Stimulated activated CD8-positive, alpha-beta memory T cell treated with anti-CD3 and anti-CD28 coated beads, Interleukin-15, amount 100 ng/mL, for 48 hours (primary cell): ENCODE measurements around the gene TINCR.

ENCODE experiments used
- DNase-seq, 2 donors: peaks; one replicate each; pipeline ENCODE4 v3.0.0-alpha.2; 2020; ENCODE audit warnings: low read depth in 2 of 2

The TINCR gene

DNA sequence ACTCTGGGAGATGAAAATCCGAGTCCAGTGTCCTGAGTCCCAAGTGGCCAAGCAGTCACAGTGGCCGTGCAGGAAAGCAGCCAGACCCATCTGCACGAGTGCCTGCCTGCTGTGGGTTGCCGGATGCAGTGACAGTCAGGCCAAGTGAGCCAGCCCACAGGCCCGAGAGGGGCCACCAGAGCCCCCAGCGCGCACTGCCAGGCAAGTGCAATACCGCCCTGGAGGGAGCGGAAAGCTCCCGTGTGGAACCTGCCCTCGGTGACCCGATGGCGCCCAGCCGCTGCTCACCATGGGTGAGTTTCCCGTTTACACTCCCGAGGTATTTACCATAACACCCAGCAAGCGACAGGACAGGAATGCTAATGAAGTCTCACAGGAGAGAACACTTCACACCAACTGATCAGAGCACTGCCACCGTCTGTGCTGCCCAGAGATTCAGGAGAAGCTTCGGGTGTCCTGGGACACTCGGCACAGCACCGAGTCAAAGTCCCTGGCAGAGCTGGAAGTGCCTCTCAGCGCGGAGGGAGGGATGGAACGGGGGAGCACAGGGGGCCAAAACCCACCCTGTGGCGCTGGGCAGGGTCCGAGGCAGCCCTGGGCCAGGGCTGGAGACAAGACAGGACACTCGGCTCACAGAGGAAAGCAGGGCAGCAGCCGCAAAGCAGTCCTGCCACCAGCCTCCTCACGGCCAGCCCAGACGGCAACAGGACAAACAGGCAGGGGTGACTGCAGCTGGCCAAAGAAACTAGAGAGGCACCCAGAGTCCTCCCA, 21.3 kb upstream of the TINCR start:
- DNase-seq = no peak

DNA sequence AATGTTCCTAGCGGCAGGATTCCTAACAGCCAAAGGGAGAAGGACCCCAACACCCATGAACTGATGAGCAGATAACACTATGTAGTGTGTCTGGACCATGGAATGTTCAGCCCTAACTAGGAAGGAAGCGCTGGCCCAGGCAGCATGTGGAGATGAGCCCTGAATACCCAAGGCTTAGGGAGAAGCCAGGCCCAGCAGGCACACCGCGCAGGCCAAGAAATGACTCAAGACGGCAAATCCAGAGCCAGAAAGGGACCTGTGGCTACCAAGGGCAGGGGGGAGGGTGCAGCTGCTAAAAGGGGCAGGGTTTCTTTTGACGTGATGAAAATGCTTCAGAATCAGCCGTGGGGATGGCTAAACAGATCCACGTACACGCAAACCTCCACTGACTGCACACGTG, 20.7 kb upstream of the TINCR start:
- no peak for DNase-seq

DNA sequence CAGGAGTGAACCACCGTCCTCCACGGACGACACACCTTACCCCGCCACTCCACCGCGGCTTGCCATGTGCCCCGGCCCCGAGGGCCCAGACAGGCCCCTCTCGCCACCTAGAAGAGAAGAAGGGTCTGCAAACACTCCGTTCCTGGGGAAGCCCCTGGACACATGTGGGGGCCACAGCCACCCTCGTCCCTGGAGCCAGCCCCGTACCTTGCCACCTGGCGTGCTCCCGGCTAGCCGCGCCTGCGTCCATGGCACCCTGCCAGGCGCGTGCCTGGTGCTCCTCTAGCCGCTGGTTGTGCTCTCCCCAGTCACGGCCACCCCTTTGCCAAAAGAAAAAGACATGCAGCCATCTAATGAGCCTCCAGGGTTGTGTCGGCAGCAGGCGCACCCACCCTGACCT, 19.9 kb upstream of the TINCR start:
- DNase-seq = no peak

- DNase-seq = no peak
Measured at GRCh38 chr19:5587071-5587455, 19.3 kb upstream of the TINCR start.

DNA sequence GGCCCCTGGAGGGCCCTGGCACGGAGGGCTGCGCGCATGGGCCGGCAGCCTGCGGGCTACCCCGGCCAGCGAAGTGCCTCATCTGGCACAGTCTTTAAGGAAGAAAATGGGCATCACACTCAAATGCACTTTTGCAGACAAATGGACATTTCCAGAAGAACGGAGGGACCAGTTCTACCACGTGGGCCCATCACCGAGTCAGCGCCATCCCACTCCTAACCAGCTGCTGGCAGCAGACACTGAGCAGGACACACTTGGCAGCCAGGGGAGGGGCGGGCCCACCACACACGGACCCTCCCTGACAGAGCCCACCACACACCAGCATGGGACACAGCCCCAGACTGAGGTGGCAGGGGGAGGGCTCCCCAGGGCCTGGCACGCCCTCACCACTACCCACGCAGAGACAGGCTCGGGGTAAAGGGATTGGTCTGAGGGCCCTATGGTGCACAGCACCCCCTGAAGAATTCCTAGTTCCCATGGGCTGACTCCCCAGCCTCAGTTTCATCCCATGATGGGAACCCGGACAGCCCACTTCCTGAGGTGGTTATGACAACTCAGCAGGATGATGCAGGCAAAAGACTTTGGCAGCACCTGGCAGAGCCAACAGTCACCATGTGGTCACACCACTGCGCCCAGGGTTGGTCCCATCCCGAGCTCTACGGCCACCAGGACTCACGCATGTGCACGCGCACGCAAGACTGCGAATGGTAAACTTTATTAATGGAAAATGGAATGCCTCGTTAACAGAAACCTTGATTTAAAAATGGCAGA, 18.7 kb upstream of the TINCR start:
- DNase-seq = no peak

- peak; percentile 8 to 40 for DNase-seq
Measured at GRCh38 chr19:5585461-5586299, 17.9 kb upstream of the TINCR start.

- no peak for DNase-seq
Measured at GRCh38 chr19:5580161-5580571, 12.4 kb upstream of the TINCR start.

DNA sequence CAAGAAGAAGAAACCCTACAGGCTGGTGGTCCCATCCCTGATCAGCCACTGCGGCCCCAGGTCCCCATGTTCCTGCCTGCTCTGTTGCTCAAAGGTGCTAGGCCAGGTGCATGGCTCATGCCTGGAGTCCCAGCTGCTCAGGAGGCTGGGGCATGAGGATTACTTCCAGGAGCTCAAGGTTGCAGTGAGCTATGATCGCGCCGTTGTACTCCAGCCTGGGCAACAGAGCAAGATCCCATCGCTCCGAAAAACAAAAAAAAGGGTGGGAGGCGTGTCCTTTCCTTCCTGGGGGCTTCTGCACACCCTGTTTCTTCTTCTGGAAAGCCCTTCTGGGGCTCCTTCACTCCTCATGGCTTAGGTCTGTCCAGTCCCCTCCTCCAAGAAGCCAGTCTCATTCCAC, 11.9 kb upstream of the TINCR start:
- DNase-seq = no peak

DNA sequence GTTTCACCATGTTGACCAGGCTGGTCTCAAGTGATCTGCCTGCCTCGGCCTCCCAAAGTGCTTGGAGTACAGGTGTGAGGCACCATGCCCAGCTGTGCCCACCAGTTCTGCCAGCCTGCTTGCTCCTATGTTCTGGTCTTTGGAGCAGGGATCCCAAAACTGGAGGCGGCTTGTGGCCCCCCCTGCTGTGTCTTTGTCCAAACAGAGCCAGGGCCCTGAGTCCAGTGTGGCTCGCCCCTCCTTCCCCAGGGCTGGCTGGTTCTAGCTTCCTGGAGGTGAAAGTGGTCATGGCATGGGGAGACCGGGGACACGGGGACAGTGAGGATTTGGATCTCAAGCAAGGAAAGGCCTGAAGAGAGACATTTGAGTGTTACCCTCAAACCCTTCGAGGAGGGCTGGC, 11.5 kb upstream of the TINCR start:
- DNase-seq = no peak

GRCh38 chr19:5578097-5578846, 10.5 kb upstream of the TINCR start:
- peak; percentile 41 to 44 for DNase-seq

GRCh38 chr19:5575590-5575989, 7.8 kb upstream of the TINCR start:
- DNase-seq = no peak

DNA sequence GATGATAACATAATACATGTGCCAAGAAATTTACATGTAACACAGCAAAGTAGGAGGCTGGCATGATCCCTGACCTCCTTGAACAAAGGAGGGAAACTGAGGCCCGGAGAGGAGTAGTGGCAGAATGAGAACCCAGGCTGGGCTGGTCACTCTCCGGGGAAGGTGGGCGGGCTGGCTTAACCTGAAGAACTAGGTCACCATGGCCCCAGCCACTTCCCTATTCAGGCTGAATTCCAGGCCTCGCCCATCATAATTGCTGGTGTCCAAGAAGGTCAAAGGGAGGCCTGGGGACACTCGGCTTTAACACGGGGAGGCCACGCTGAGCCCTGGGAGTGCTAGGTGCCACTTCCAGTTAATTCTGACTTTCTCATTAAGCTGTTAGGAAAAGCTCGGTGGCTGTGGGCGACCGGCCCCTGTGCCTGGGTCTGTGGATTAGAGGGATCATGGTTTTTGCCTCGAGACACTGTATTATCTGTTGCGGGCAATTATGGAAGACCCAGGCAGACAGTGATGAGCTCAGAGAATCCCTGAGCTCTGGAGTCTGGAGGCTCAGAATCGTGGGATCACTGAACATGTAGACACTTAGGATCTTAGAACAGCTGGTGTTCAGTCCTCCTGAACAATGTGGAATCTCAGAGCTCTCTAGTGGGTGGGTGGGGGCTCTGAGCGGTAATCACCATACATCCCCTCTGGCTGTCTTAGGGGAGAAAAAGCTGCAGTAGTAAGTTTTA, 5.0 kb upstream of the TINCR start:
- DNase-seq = no peak

DNA sequence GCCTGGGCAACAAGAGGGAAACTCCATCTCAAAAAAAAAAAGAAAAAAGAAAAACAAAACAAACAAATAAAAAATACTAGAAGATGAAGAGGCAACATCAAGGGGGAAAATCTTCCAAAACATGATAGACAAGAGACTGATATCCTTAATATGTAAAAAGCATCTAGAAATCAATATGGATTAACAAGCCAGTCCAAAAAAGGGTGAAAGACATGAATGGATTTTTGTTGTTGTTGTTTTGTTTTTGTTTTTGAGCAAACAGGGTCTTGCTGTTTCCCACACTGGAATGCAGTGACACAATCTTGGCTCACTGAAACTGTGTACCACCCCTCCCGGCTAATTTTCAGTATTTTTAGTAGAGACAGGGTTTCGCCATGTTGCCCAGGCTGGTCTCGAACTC, 4.0 kb upstream of the TINCR start:
- no peak for DNase-seq

DNA sequence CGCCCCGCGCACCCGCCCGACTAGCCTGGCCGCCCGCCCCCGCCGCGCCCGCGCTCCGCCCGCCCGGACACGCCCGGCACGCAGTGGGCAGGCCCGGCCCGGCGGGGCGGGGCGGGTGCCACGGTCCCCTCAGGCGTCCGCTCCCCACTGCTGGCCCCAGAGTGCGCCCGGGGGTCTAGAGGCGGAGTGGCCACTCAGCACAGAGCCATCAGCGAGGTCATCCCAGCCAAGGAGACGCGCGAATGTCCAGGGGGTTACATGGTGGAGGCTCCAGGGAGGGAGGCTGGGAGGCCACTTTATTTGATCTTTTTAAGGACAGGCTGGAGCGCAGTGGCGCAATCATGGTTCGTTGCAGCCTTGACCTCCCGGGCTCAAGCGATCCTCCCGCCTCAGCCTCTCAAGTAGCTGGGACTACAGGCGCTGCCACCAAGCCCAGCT, 236 bp upstream of the TINCR start:
- no peak for DNase-seq

DNA sequence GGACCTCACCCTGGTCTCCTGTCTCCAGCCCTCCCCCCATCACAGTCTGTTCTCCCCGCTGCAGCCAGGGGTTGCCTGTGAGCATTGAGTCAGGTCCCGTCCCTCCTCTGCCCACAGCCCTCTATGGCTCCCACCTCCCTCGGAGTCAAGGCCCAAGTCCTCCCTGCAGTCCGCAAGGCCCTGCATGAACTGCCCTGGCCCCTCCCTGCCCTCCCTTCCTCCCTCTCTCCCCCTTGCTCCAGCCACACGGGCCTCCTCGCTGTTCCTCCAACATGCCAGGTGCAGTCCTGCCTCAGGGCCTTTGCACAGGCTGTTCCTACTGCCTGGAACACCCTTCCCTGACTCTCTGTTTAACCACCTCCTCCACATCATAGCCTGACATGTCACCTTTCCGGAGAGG, 2.8 kb downstream of the TINCR start:
- no peak for DNase-seq

- no peak for DNase-seq
Measured at GRCh38 chr19:5563935-5564612, 3.7 kb downstream of the TINCR start.

DNA sequence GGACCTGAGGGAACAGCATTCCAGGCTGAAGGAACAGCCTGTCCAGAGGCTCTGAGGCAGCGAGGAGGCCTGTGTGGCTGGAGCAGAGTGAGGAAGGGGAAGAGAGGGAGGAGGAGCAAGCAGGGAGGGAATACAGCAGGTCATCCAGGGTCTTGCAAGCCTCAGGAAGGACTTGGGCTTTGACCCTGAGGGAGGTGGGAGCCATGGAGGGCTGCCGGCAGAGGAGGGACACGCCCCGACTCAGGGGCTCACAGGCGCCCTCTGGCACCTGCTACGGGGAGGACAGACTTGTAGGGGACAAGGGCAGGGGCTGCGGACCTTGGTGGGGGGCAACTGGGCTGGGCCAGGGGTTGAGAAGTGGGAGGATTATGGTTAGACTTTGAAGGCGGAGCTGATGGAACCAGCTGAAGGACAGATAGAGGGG, 4.7 kb downstream of the TINCR start:
- no peak for DNase-seq

DNA sequence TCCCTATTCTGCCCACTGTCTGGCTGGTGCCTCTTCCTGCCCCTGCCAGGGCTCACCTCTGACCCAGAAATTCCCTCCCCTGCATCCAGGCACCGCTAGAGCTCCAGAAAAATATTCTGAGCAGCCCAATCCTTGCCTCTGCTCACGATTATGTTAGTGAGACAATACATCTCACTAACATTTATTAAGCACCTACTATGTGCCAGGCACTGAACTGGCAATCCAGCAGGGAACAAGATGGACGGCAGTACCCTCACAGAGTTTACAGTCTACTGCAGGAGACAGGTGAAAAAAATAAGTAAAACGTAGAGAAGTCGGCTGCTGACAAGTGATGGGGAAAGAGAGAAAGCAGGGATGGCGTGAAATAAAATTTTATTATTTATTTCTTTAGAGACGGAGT, 5.5 kb downstream of the TINCR start:
- no peak for DNase-seq

- no peak for DNase-seq
Measured at GRCh38 chr19:5561559-5561958, 6.2 kb downstream of the TINCR start.

- DNase-seq = no peak
Measured at GRCh38 chr19:5560156-5560555, 7.6 kb downstream of the TINCR start.

DNA sequence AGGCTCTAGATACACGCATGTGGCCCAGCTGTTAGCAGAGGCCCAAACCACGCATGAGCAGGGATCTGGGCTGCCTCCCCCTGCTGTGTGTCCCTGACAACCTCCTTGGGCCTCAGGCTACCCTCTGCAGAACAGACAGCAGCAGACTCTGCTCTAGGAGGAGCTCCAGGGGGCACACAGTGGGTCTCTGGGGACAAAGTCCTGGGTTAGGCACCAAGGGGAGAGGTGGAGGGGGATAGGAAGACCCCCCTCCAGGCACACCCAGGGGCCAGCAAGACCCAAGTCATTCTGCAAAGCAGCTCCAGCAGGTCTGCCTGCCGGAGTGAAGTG, 8.0 kb downstream of the TINCR start:
- DNase-seq = no peak
